GM12873 (cell line): ENCODE results near the gene ARFRP1.

Experiments used
- TF ChIP-seq, protein P1 (sequence below): IDR thresholded peaks from 2 replicates; pipeline ENCODE4 v1.5.1; 2012; ENCODE audit warnings: low read depth, mild to moderate bottlenecking, moderate library complexity, low read length, control low read depth; ENCODE audit not compliant: insufficient read depth; ENCODE audit errors: missing control alignments

Gene ARFRP1

DNA sequence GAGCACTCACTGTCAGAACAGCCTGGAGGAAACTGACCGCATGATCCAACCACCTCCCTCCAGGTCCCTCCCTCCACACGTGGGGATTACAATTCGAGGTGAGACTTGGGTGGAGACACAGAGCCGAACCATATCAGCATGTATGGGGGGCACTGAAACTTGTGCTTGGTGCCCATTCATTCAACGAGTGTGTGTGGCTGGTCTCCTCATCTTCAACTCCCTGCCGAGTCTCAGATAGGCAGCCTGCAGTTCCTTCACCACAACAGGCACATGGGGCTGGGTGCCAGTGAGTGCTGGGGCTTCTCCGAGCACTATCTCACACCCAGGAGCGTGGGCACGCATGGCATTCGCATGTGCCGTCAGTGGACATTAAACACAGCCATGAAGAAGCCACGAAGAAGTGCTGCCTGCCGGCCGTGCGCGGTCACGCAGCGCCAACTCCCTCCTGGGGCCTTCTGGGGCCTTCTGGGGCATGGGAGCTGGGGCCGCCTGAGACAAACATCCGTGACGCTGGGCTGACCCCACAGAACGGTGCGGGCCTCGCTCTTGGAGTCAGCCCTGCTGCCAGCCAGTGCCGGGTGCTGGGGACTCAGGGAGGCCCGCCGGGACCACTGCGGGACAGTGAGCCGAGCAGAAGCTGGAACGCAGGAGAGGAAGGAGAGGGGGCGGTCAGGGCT lies 50.4 kb downstream of the ARFRP1 start:
- TF ChIP-seq, protein P1, sequence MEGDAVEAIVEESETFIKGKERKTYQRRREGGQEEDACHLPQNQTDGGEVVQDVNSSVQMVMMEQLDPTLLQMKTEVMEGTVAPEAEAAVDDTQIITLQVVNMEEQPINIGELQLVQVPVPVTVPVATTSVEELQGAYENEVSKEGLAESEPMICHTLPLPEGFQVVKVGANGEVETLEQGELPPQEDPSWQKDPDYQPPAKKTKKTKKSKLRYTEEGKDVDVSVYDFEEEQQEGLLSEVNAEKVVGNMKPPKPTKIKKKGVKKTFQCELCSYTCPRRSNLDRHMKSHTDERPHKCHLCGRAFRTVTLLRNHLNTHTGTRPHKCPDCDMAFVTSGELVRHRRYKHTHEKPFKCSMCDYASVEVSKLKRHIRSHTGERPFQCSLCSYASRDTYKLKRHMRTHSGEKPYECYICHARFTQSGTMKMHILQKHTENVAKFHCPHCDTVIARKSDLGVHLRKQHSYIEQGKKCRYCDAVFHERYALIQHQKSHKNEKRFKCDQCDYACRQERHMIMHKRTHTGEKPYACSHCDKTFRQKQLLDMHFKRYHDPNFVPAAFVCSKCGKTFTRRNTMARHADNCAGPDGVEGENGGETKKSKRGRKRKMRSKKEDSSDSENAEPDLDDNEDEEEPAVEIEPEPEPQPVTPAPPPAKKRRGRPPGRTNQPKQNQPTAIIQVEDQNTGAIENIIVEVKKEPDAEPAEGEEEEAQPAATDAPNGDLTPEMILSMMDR = no peak

DNA sequence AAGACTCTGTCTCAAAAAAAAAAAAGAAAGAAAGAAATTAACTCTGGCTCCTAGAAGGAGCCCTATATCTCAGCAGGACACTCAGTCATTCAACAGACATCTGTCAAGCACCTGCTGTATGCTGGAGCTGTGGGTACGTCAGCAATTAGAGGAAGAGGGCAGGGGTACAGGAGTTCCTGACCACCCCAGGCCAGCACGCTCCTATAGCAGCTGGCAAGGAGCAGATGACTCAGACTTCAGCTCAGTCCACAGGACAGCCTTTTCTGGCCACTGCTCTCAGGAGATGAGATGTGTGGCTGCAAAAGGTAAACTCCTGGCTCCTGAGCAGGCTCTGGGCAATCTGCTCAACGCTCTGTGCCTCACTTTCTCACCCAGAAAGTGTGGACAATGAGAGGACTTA lies 51.3 kb downstream of the ARFRP1 start:
- TF ChIP-seq, protein P1 = no peak

DNA sequence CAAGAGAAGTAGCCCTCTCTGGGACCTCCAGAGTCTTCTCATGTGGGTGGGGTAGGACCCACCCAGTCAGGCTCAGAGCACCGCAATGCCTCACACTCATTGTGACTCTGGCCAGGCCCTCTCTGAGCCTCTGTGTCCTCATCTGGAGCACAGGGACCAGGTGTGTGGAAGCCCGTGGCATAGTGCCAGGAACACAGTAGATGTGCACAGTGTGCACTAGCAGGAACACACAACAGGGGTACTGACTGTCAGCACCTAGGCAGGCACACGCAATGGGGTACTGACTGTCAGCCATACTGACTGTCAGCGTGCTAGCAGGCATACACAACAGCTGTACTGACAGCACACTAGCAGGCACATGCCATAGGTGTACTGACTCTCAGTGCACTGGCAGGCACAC lies 52.5 kb downstream of the ARFRP1 start:
- TF ChIP-seq, protein P1 = no peak

DNA sequence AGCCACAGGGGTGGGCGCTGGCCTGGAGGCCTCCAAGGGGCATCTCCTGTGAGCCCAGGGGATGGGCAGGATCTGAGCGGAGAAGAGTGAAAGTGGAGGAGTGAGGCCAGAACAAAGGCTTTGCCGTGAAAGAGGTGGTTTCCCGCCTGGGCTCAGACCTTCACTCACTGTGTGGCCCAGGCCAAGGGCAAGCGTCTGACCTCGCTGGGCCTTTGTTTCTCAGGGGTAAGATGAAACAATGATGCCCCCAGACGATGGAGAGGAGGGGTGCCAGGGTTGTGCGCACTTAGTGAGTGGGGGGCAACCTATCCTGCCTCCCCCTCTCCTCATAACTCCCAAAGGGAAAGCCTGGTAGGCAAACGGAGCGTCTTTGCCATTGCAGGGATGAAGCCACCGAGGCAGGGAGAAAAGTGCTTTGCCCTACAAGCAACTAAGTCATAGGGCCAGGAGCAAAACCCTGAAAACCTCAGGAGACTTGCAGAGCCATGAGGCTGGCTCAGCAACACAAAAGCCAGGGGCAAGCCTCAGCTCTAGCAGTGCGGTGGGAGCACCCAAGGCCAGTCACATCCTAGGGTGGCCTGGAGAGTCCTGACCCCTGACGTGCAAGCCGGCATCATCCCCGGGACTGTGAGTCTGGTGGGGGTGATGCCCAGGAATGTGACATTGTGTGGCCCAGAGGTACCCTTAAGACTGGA lies 53.7 kb downstream of the ARFRP1 start:
- TF ChIP-seq, protein P1 = no peak

DNA sequence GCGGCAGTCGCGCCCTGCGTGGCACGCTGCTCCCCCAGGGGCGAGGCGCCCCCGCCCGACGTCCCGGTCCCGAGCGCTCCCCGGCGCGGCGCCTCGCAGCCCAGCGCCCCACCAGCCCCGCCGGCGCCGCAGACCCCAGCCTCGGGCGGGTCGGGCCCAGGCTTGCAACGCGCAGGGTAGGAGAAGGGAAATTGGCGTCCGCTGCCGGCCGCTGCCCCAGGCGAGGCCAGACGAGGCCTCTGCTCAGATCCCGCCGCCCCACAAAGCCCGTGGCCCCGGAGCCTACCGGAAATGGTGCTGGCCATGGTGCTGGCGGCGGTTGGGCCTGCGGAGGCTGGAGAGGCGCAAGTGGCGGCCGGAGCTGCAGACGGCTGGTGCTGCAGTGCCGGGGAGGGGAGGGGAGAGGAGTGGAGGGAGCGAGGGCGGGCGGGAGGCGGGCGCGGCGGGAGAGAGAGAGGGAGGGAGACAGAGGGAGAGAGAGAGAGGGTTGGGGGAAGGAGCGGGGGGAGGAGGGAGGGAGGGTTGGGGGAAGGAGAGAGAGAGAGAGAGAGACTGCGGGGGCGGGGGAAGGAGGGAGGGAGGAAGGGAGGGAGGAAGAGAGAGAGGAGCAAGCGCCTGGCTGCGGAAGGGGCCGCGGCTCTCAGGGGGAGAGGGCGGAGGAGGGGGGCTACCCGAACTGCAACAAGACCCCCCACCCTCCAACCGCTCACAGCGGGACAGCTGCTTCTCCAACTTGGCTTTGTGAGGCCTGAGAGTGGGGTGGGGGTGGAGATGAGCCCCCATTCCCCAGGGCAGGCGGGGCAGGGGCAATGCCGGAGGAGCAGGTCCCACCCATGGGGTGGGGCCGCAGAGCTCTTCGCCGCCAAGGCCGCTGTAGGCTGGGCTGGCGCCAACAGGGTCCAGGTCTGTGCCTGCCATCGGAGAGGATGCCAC lies 54.5 kb downstream of the ARFRP1 start, which contains the start of gene STMN3:
TSS of gene STMN3 (minus strand) at position 384 of the 933 bp plus-strand sequence. CDS start at position 305, 79 bp downstream.
- TF ChIP-seq, protein P1 = no peak

DNA sequence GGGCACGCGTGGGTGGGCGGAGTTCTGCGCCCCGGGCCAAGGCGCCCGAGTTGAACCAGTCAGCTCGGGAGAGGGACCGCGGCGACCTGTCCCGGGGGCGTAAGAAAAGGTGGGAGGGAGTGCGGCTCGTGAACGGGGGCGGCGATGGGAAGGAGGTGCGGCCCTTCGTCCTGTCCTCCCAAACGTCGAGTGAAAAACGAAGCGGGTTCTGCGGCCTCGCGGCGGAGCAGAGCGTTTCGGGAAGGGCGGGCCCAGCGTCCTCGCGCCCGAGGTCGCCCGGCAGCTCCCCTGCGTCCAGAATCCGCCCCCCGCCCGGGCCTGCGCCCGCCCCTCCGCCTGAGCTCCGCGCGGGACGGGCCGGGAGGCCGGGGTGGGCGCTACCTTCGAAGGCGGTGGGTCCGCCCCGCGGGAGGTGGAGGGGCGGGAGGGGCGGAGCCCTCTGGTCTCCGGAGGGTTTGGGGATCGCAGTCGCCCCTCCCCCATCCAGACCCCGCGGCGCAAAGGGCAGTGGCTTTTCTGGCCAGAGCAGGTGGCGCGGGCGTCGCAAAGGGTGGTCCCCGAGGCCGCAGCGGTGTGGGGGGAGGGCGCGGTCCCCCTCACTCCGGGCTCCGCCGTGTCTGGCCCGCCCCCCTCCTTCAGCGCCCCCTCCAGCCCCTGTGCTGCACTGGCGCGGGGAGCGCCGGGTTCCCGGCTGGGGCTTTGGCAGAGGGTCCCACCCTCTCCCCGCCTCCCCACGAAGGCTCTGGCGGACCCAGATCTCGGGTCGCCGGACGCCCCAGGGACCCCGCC lies 55.4 kb downstream of the ARFRP1 start:
- TF ChIP-seq, protein P1 = no peak
